Body of pancreas (tissue), 4 donors: Measurements from ENCODE around the gene KRT15. TPM values are rescaled to one million over a fixed set of nuclear protein-coding genes. Genes with fewer than 3 reads are reported as not detected.

Experiments
- ATAC-seq: fragments of 150-250 bp; one replicate; pipeline ENCODE4 v1.9.1; 2016
- DNase-seq, 4 donors: peaks; one replicate each; pipeline ENCODE4 v3.0.0-alpha.2; 2019
- H3K27ac ChIP-seq, 4 donors: fragments of 200-600 bp; sonication (generic); 1 replicate in 3 of 4; 2 replicates in 1 of 4; pipeline versions ENCODE4 v1.5.1 to v1.6.1; 2016 to 2019; ENCODE audit warnings: mild to moderate bottlenecking in 1 of 4, mixed read lengths in 1 of 4, moderate library complexity in 1 of 4
- H3K27me3 ChIP-seq, 2 donors: fragments of 200-600 bp; sonication (generic); one replicate each; pipeline ENCODE4 v1.6.0; 2016; ENCODE audit warnings: mild to moderate bottlenecking in 1 of 2
- H3K36me3 ChIP-seq, 2 donors: fragments of 200-600 bp; sonication (generic); replicated peaks in 1 of 2; 2 replicates each; pipeline ENCODE4 v1.5.1; 2016; ENCODE audit warnings: low read depth in 2 of 2; ENCODE audit not compliant: insufficient read depth in 1 of 2
- H3K4me1 ChIP-seq: fragments of 200-600 bp; sonication (generic); one replicate; pipeline ENCODE4 v1.6.0; 2016
- H3K4me3 ChIP-seq, 2 donors: fragments of 200-600 bp; sonication (generic); 1 replicate in 1 of 2; 2 replicates in 1 of 2; pipeline ENCODE4 v1.5.1; 2016 to 2019
- H3K9me3 ChIP-seq, 3 donors: fragments of 200-600 bp; sonication (generic); 1 replicate in 2 of 3; 2 replicates in 1 of 3; pipeline ENCODE4 v1.5.1; 2016
- POLR2A ChIP-seq, 3 donors: fragments of 450-650 bp; IDR thresholded peaks; one replicate each; pipeline ENCODE4 v1.6.1; 2016; ENCODE audit warnings: antibody characterized with exemption in 3 of 3, mild to moderate bottlenecking in 2 of 3
- WGBS, 2 donors: methylation state at CpG; one replicate each; pipeline ENCODE4 v1.1.5; 2017; 5-methylcytosine and 5-hydroxymethylcytosine counted together
- intact Hi-C: fragments of 100-400 bp; cut with DNase I; formaldehyde crosslinking; loops from one replicate; pipeline ENCODE4 v1.15.1; 2023
- total RNA-seq, 2 donors: library from RNA; depleted of rRNA; stranded (reverse); fragments of >200 nt; gene quantifications; one replicate each; pipeline ENCODE4 v1.1.0, GENCODE V29; 2016
- TF ChIP-seq, protein P1 (sequence below), 7 experiments: fragments of 450-650 bp in 4 of 7; fragments of 200-600 bp in 3 of 7; sonication (generic) in 3 of 7; IDR thresholded peaks; one replicate each; pipeline ENCODE4 v1.5.1; 2016 to 2019; ENCODE audit warnings: antibody characterized with exemption in 7 of 7

KRT15 gene
- total RNA-seq, 2 donors from 2014 or later, result 0.52 TPM; not detected in 1

DNA sequence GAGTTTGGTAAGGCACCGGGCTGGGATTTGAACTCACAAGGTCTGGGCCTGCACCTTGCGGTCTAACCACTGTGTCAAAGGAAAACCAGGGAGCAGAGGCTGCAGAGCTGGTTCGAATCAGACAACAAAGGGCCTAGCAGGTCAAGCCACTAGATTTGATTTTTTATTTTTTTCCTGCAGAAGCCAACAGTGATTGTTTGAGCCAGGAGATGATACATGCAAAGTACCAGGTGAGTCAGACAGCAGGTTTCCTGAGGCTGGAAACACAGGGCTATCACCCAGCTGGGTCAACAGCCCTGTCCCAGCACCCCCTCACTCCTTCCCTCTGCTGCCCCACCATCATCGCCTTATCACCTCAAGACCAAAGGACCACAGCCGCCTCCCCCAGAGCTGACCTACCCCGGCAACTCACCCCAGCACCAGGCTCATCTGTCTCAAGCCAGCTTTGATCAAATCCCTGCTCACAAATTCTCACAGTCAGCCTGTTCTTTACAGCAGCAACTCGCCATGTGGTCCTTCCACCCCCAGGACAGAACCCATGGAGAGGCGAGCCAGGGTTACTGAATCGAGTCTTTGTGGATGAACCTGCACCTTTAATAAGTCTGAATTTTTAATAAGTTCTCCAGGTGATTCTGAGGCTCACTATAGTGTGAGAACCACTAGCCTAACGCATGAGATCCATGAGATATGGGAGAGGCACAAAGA lies 22.4 kb upstream of the KRT15 start:
- TF ChIP-seq POLR2A (IDR thresholded peaks at IDR 0.05), result no peak
- TF ChIP-seq, protein P1, sequence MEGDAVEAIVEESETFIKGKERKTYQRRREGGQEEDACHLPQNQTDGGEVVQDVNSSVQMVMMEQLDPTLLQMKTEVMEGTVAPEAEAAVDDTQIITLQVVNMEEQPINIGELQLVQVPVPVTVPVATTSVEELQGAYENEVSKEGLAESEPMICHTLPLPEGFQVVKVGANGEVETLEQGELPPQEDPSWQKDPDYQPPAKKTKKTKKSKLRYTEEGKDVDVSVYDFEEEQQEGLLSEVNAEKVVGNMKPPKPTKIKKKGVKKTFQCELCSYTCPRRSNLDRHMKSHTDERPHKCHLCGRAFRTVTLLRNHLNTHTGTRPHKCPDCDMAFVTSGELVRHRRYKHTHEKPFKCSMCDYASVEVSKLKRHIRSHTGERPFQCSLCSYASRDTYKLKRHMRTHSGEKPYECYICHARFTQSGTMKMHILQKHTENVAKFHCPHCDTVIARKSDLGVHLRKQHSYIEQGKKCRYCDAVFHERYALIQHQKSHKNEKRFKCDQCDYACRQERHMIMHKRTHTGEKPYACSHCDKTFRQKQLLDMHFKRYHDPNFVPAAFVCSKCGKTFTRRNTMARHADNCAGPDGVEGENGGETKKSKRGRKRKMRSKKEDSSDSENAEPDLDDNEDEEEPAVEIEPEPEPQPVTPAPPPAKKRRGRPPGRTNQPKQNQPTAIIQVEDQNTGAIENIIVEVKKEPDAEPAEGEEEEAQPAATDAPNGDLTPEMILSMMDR (IDR thresholded peaks at IDR 0.05), result no peak
- intact Hi-C loops, result no loop called here
- WGBS, 2 donors, result 73 to 77% methylated on average over 10 of the region's 10 CpGs
- DNase-seq (no peak), ATAC-seq (no peak)
- no peaks in the 10 kb centered on the region for H3K36me3 ChIP-seq
- no peak overlapping the region for H3K27ac ChIP-seq
- H3K9me3 ChIP-seq, result no peaks in the 10 kb centered on the region
- no peaks in the 10 kb centered on the region for H3K27me3 ChIP-seq
- peaks cover 4% of the 10 kb centered on the region for H3K4me1 ChIP-seq
- H3K4me3 ChIP-seq, result no peak overlapping the region

GRCh38 chr17:41539979-41540701 lies 21.4 kb upstream of the KRT15 start:
- Histone ChIP-seq H3K36me3 (no peaks in the 10 kb centered on the region), H3K9me3 (no peaks in the 10 kb centered on the region), H3K4me3 (no peak overlapping the region), H3K27me3 (no peaks in the 10 kb centered on the region), H3K4me1 (peaks cover 4% of the 10 kb centered on the region), H3K27ac (no peak overlapping the region)
- no peak for TF ChIP-seq POLR2A (IDR thresholded peaks at IDR 0.05)
- TF ChIP-seq, protein P1 (IDR thresholded peaks at IDR 0.05), result no peak
- DNase-seq (no peak), ATAC-seq (no peak)
- intact Hi-C loops, result no loop called here
- WGBS, 2 donors, result 60 to 64% methylated on average over 7 of the region's 7 CpGs

- no peaks in the 10 kb centered on the region for H3K36me3 ChIP-seq
- DNase-seq (no peak), ATAC-seq (no peak)
- intact Hi-C loops, result no loop called here
- H3K9me3 ChIP-seq, result no peaks in the 10 kb centered on the region
- H3K27ac ChIP-seq, result no peak overlapping the region
- WGBS, 2 donors, result 76 to 79% methylated on average over 5 of the region's 5 CpGs
- no peaks in the 10 kb centered on the region for H3K4me1 ChIP-seq
- no peak overlapping the region for H3K4me3 ChIP-seq
- TF ChIP-seq, protein P1 (IDR thresholded peaks at IDR 0.05), result no peak
- no peak for TF ChIP-seq POLR2A (IDR thresholded peaks at IDR 0.05)
- H3K27me3 ChIP-seq, result no peaks in the 10 kb centered on the region
Observed at GRCh38 chr17:41539071-41539492, 20.4 kb upstream of the KRT15 start.

DNA sequence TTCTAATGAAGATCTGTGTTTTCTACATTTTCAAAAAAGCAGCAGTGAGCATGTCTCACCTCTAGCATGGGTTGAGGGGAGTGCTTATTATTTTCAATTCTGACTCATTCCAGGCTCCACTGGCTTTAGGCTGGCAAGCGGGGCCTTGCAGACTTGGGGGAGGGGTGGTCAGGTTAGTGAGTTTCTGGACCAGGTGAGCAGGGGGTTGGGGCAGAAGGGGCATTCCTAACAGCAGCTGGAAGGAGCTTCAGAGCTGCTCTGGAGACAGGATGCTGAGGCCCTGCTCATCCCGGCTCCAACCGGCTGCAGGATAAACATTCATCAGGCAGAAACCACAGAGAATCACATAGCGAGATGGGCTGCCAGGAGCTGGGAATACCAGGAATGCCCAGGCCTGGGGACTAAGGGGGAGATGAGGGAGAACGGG lies 19.9 kb upstream of the KRT15 start:
- Histone ChIP-seq H3K36me3 (no peaks in the 10 kb centered on the region), H3K4me3 (no peak overlapping the region), H3K27ac (no peak overlapping the region), H3K27me3 (no peaks in the 10 kb centered on the region), H3K4me1 (no peaks in the 10 kb centered on the region), H3K9me3 (no peaks in the 10 kb centered on the region)
- DNase-seq, result no peak
- 70 to 74% methylated on average over 5 of the region's 5 CpGs for WGBS, 2 donors
- ATAC-seq, result no peak
- intact Hi-C loops, result no loop called here
- TF ChIP-seq POLR2A (IDR thresholded peaks at IDR 0.05), result no peak
- TF ChIP-seq, protein P1 (IDR thresholded peaks at IDR 0.05), result no peak
